K562 (cell line): ENCODE measurements around the gene TPMT. TPM values are rescaled to one million over a fixed set of nuclear protein-coding genes. Genes with fewer than 3 reads are reported as not detected.

Experiments used
- ATAC-seq: fragments of 200-7000 bp; cut with Tn5 transposase; 3 replicates; pipeline ENCODE4 v1.9.1; 2020; ENCODE audit warnings: moderate library complexity
- BruUV-seq: library from RNA; stranded (reverse); fragments of 400-500 nt; replicated peaks from 2 replicates; lab custom pipeline; 2021; lab: Mats Ljungman, UMichigan
- CTCF ChIA-PET: fragments of 300-600 bp; formaldehyde crosslinking; extraction: SDS; loops from one replicate; lab custom pipeline; 2021; ENCODE audit warnings: low intra/inter-chr PET ratio; lab: Yijun Ruan, JAX
- POLR2A ChIA-PET: fragments of 300-600, 350-650 bp; sonication (Branson Sonifier 250); formaldehyde crosslinking; extraction: SDS; loops from one replicate; lab custom pipeline; 2021; ENCODE audit warnings: antibody characterized with exemption, inconsistent platforms; lab: Yijun Ruan, JAX
- DNase-seq, 4 experiments: peaks; one replicate each; pipeline versions ENCODE4 v3.0.0 to v3.0.0-alpha.2; 2011 to 2018; ENCODE audit warnings: low spot score in 3 of 4, mixed read lengths in 3 of 4; ENCODE audit errors: extremely low read depth in 1 of 4
- FAIRE-seq: peaks from 2 replicates; lab custom pipeline; 2011; peaks lifted over from hg19 to GRCh38; lab: Jason Lieb, UNC
- H2AFZ ChIP-seq: 2 replicates; pipeline ENCODE4 v1.6.0; 2011; ENCODE audit warnings: low read depth, low read length, control low read depth, inconsistent platforms
- H3K27ac ChIP-seq: fragments of 200-600 bp; 3 replicates; pipeline ENCODE4 v1.8.0; 2011; ENCODE audit warnings: low read depth, mild to moderate bottlenecking, control low read depth, inconsistent platforms, low read length, moderate library complexity, mixed read lengths; ENCODE audit errors: extremely low read depth
- H3K27me3 ChIP-seq, 2 experiments: fragments of 300-600 bp in 1 of 2; 2 replicates in 1 of 2; 3 replicates in 1 of 2; pipeline versions ENCODE4 v1.6.0 to v1.8.0; 2011; ENCODE audit warnings: inconsistent platforms in 2 of 2, low read length in 2 of 2, mild to moderate bottlenecking in 1 of 2, mixed read lengths in 1 of 2, moderate library complexity in 1 of 2; ENCODE audit not compliant: control insufficient read depth in 2 of 2, insufficient read depth in 2 of 2
- H3K36me3 ChIP-seq: fragments of 300-600 bp; 3 replicates; pipeline ENCODE4 v1.8.0; 2011; ENCODE audit warnings: mild to moderate bottlenecking, low read length, inconsistent platforms; ENCODE audit not compliant: control insufficient read depth, insufficient read depth
- H3K4me1 ChIP-seq, 2 experiments: fragments of 200-600 bp in 1 of 2; replicated peaks in 1 of 2; 2 replicates in 1 of 2; 3 replicates in 1 of 2; pipeline versions ENCODE4 v1.5.1 to v1.8.0; 2011; ENCODE audit warnings: inconsistent platforms in 2 of 2, low read length in 2 of 2, mild to moderate bottlenecking in 1 of 2, mixed read lengths in 1 of 2, moderate library complexity in 1 of 2; ENCODE audit not compliant: control insufficient read depth in 2 of 2, insufficient read depth in 2 of 2
- H3K4me2 ChIP-seq: 2 replicates; pipeline ENCODE4 v1.6.1; 2011; ENCODE audit warnings: low read length, control low read depth, inconsistent platforms, mixed read lengths; ENCODE audit not compliant: insufficient read depth
- H3K4me3 ChIP-seq: fragments of 200-600 bp; sonication (generic), shearing (Covaris generic); 2 replicates; pipeline ENCODE4 v1.5.1; 2016; ENCODE audit warnings: control low read depth, inconsistent platforms
- H3K79me2 ChIP-seq: fragments of 200-600 bp; 3 replicates; pipeline ENCODE4 v1.8.0; 2011; ENCODE audit warnings: low read length, inconsistent platforms; ENCODE audit not compliant: control insufficient read depth, insufficient read depth
- H3K9ac ChIP-seq, 2 experiments: 2 replicates each; pipeline versions ENCODE4 v1.6.0 to v1.6.1; 2011; ENCODE audit warnings: low read depth in 2 of 2, low read length in 2 of 2, control low read depth in 1 of 2, inconsistent platforms in 1 of 2, mild to moderate bottlenecking in 1 of 2, mixed read lengths in 1 of 2; ENCODE audit not compliant: insufficient read depth in 1 of 2
- H3K9me1 ChIP-seq: one replicate; pipeline ENCODE4 v1.6.0; 2011; ENCODE audit warnings: inconsistent platforms, mild to moderate bottlenecking, low read length, moderate library complexity; ENCODE audit not compliant: control insufficient read depth, insufficient read depth
- H3K9me3 ChIP-seq: replicated peaks from 2 replicates; pipeline ENCODE4 v1.5.1; 2011; ENCODE audit warnings: low read depth, low read length, inconsistent platforms; ENCODE audit not compliant: control insufficient read depth, insufficient read depth
- H4K20me1 ChIP-seq: replicated peaks from 2 replicates; pipeline ENCODE4 v1.6.1; 2011; ENCODE audit warnings: low read length, inconsistent platforms, mixed read lengths; ENCODE audit not compliant: control insufficient read depth, insufficient read depth
- ELF2 ChIP-seq: fragments of 250-450 bp; sonication (Bioruptor Pico); IDR thresholded peaks from 2 replicates; pipeline ENCODE4 v1.5.0; 2021; ENCODE audit warnings: mild to moderate bottlenecking
- PHTF2 ChIP-seq: fragments of 250-450 bp; sonication (Bioruptor Pico); IDR thresholded peaks from 2 replicates; pipeline ENCODE4 v1.5.0; 2021; ENCODE audit warnings: mild to moderate bottlenecking
- UBTF ChIP-seq, 2 experiments: IDR thresholded peaks; 2 replicates each; pipeline ENCODE4 v1.6.1; 2012; ENCODE audit warnings: improper control_type of control experiment in 2 of 2, low read depth in 2 of 2, low read length in 2 of 2, borderline replicate concordance in 1 of 2
- ZNF212 ChIP-seq: fragments of 450-650 bp; formaldehyde crosslinking; IDR thresholded peaks from 2 replicates; pipeline ENCODE4 v1.4.0; 2020; ENCODE audit warnings: mild to moderate bottlenecking
- ZNF277 ChIP-seq: fragments of 250-450 bp; sonication (Bioruptor Pico); IDR thresholded peaks from 2 replicates; pipeline ENCODE4 v1.8.0; 2022; ENCODE audit warnings: inconsistent platforms, mild to moderate bottlenecking, moderate library complexity, borderline replicate concordance
- ZNF695 ChIP-seq: fragments of 450-650 bp; formaldehyde crosslinking; IDR thresholded peaks from 2 replicates; pipeline ENCODE4 v1.4.0; 2020; ENCODE audit warnings: mild to moderate bottlenecking, moderate library complexity
- WGBS: fragments of 100-300 bp; shearing (Covaris generic); methylation state at CpG from one replicate; pipeline ENCODE4 v1.1.6; 2016; ENCODE audit warnings: low coverage, mixed read lengths; ENCODE audit not compliant: insufficient coverage; ENCODE audit errors: missing lambda C conversion rate; 5-methylcytosine and 5-hydroxymethylcytosine counted together
- in situ Hi-C: fragments of 300-500 bp; cut with MboI; formaldehyde crosslinking; loops from 4 replicates; pipeline ENCODE4 v1.15.0; 2018; ENCODE audit warnings: inconsistent platforms, mixed read lengths
- intact Hi-C: fragments of 100-400 bp; cut with micrococcal nuclease; formaldehyde crosslinking; loops from 2 replicates; pipeline ENCODE4 v1.14.2; 2022
- polyA plus RNA-seq, 8 experiments: library from polyadenylated mRNA; depleted of rRNA in 4 of 8; stranded (reverse) in 5 of 8; unstranded in 3 of 8; fragments of >200 nt; fragmentation: Nextera tagmentation in 2 of 8; fragmentation: Illumina TruSeq in 1 of 8; extraction: Ambion mirVana in 2 of 8; extraction: Trizol in 1 of 8; gene quantifications; 2 replicates each; pipeline versions ENCODE4 v1.2.1 to v1.2.3, GENCODE V29; 2011 to 2014; ENCODE audit warnings: inconsistent platforms in 1 of 8, missing spikeins in 1 of 8
- total RNA-seq, 7 experiments: library from RNA; depleted of rRNA in 6 of 7; stranded (reverse); fragments of >200 nt in 6 of 7; fragmentation: Illumina TruSeq in 2 of 7; extraction: Trizol in 2 of 7; gene quantifications; 2 replicates each; pipeline versions ENCODE4 v1.2.1 to v1.2.3, GENCODE V29; 2011 to 2021; ENCODE audit warnings: low replicate concordance in 1 of 7

The TPMT gene
- total and polyA plus RNA-seq, 9 of the 15 experiments (the other 6 are each of a cell fraction or from before 2014, with no cell fraction given) = 24.2 to 67.4 (median 46.5) TPM

GRCh38 chr6:18165751-18166150 lies 10.9 kb upstream of the TPMT start:
- no TSS peak for BruUV-seq
- FAIRE-seq = no peak
- Histone ChIP-seq H3K36me3 (peaks cover 74% of the 10 kb centered on the region), H3K4me2 (no peak overlapping the region), H3K27ac (no peak overlapping the region), H3K79me2 (no peaks in the 10 kb centered on the region), H3K9me3 (peaks cover 2% of the 10 kb centered on the region; the same call in 1 of the 2 replicates), H3K9ac (no peak overlapping the region), H3K27me3 (no peaks in the 10 kb centered on the region), H3K9me1 (no peaks in the 10 kb centered on the region), H2AFZ (no peak overlapping the region), H3K4me3 (no peak overlapping the region), H4K20me1 (no peaks in the 10 kb centered on the region), H3K4me1 (peaks cover 0 to 9% of the 10 kb centered on the region in 2 experiments; a peak in 4 of 5 replicates)
- TF ChIP-seq UBTF (IDR thresholded peaks at IDR 0.05; ENCODE audit: borderline replicate concordance in 1 of 2, low read depth in 2 of 2, low read length in 2 of 2) (no peak), ELF2 (no peak), ZNF212 (CRISPR knock-in tag) (no peak), ZNF695 (CRISPR knock-in tag) (no peak), ZNF277 (CRISPR knock-in tag) (no peak), PHTF2 (CRISPR knock-in tag) (no peak)
- CTCF ChIA-PET = no interaction called here
- POLR2A ChIA-PET = interaction anchor here (1.1 kb wide), 1 partner anchor 25 kb away, joined by 6 read pairs; no protein-coding TSS in a partner anchor
- DNase-seq = no peak
- WGBS = 89% methylated on average over 4 of the region's 4 CpGs
- intact Hi-C loops = no loop called here
- ATAC-seq = no peak
- in situ Hi-C loops = no loop called here
